HEK293 (cell line): ENCODE results near the gene IST1.

Experiments
- CTCF ChIA-PET: fragments of 350-600 bp; formaldehyde crosslinking; extraction: SDS; loops from one replicate; lab custom pipeline; 2021; ENCODE audit warnings: antibody characterized with exemption; lab: Yijun Ruan, JAX
- POLR2A ChIA-PET: fragments of 300-600 bp; formaldehyde crosslinking; extraction: SDS; loops from one replicate; lab custom pipeline; 2020; ENCODE audit warnings: antibody characterized with exemption, inconsistent platforms; lab: Yijun Ruan, JAX
- H3K27ac ChIP-seq: fragments of 200-500 bp; sonication (Bioruptor generic); 2 replicates; pipeline ENCODE4 v1.5.1; 2014; ENCODE audit warnings: low read depth, low read length, control low read depth, inconsistent platforms; ENCODE audit errors: extremely low read depth
- H3K36me3 ChIP-seq, 2 experiments: fragments of 200-500 bp in 1 of 2; sonication (Bioruptor generic) in 1 of 2; 1 replicate in 1 of 2; 2 replicates in 1 of 2; pipeline ENCODE4 v1.5.1; 2014 to 2017; ENCODE audit warnings: inconsistent platforms in 2 of 2, low read length in 2 of 2; ENCODE audit not compliant: control insufficient read depth in 2 of 2, insufficient read depth in 1 of 2
- H3K4me1 ChIP-seq: fragments of 200-500 bp; sonication (Bioruptor generic); 2 replicates; pipeline ENCODE4 v1.5.1; 2014; ENCODE audit warnings: mild to moderate bottlenecking, low read length, inconsistent platforms; ENCODE audit not compliant: control insufficient read depth, insufficient read depth
- H3K4me3 ChIP-seq: 2 replicates; pipeline ENCODE4 v1.5.1; 2011; ENCODE audit warnings: low read depth, mild to moderate bottlenecking, control low read depth, low read length, moderate library complexity
- H3K9me3 ChIP-seq: fragments of 200-500 bp; sonication (Bioruptor generic); 2 replicates; pipeline ENCODE4 v1.5.1; 2014; ENCODE audit warnings: low read depth, low read length, inconsistent platforms; ENCODE audit not compliant: control insufficient read depth, insufficient read depth
- AEBP2 ChIP-seq: fragments of 450-650 bp; formaldehyde crosslinking; IDR thresholded peaks from 2 replicates; pipeline ENCODE4 v1.5.1; 2016; ENCODE audit warnings: missing biosample characterization, missing genetic modification characterization, borderline replicate concordance
- BCL6B ChIP-seq: fragments of 450-650 bp; formaldehyde crosslinking; IDR thresholded peaks from 2 replicates; pipeline ENCODE4 v1.5.1; 2017; ENCODE audit warnings: missing biosample characterization, missing genetic modification characterization
- CTCF ChIP-seq: fragments of 450-650 bp; formaldehyde crosslinking; IDR thresholded peaks from 2 replicates; pipeline ENCODE4 v1.5.1; 2016; ENCODE audit warnings: missing biosample characterization, missing genetic modification characterization
- GLI2 ChIP-seq: fragments of 450-650 bp; formaldehyde crosslinking; IDR thresholded peaks from 2 replicates; pipeline ENCODE4; 2017; ENCODE audit warnings: missing biosample characterization, missing genetic modification characterization, low read depth, borderline replicate concordance
- GLIS2 ChIP-seq: fragments of 450-650 bp; formaldehyde crosslinking; IDR thresholded peaks from 2 replicates; pipeline ENCODE4 v1.5.1; 2016; ENCODE audit warnings: missing biosample characterization, missing genetic modification characterization
- MYNN ChIP-seq: fragments of 450-650 bp; formaldehyde crosslinking; IDR thresholded peaks from 2 replicates; pipeline ENCODE4 v1.5.1; 2016; ENCODE audit warnings: missing biosample characterization, missing genetic modification characterization, borderline replicate concordance
- MZF1 ChIP-seq: fragments of 450-650 bp; formaldehyde crosslinking; IDR thresholded peaks from 2 replicates; pipeline ENCODE4 v1.5.1; 2017; ENCODE audit warnings: missing biosample characterization, missing genetic modification characterization, borderline replicate concordance
- SETDB1 ChIP-seq: IDR thresholded peaks from one replicate; pipeline ENCODE4 v1.6.1; 2017; ENCODE audit warnings: mild to moderate bottlenecking, low read length, moderate library complexity, mixed read lengths; ENCODE audit not compliant: insufficient read length
- SP3 ChIP-seq: fragments of 450-650 bp; formaldehyde crosslinking; IDR thresholded peaks from 2 replicates; pipeline ENCODE4 v1.5.1; 2016; ENCODE audit warnings: missing biosample characterization, missing genetic modification characterization
- YY1 ChIP-seq: fragments of 450-650 bp; formaldehyde crosslinking; IDR thresholded peaks from 2 replicates; pipeline ENCODE4 v1.5.1; 2018; ENCODE audit warnings: missing biosample characterization, missing genetic modification characterization
- ZBTB26 ChIP-seq: fragments of 450-650 bp; formaldehyde crosslinking; optimal IDR thresholded peaks from 2 replicates; pipeline ENCODE3; 2016; ENCODE audit warnings: missing biosample characterization, mild to moderate bottlenecking, missing genetic modification characterization
- ZBTB44 ChIP-seq: fragments of 450-650 bp; IDR thresholded peaks from 2 replicates; pipeline ENCODE4 v1.5.1; 2018; ENCODE audit warnings: missing biosample characterization, mild to moderate bottlenecking, missing genetic modification characterization
- ZFP69B ChIP-seq: fragments of 450-650 bp; formaldehyde crosslinking; IDR thresholded peaks from 2 replicates; pipeline ENCODE4 v1.5.1; 2016; ENCODE audit warnings: missing biosample characterization, missing genetic modification characterization
- ZNF132 ChIP-seq: fragments of 450-650 bp; formaldehyde crosslinking; IDR thresholded peaks from 2 replicates; pipeline ENCODE4 v1.5.1; 2017; ENCODE audit warnings: missing biosample characterization, missing genetic modification characterization, borderline replicate concordance
- ZNF174 ChIP-seq: fragments of 450-650 bp; formaldehyde crosslinking; IDR thresholded peaks from 2 replicates; pipeline ENCODE4 v1.5.0; 2017; ENCODE audit warnings: missing biosample characterization, mild to moderate bottlenecking, missing genetic modification characterization
- ZNF391 ChIP-seq: fragments of 450-650 bp; formaldehyde crosslinking; IDR thresholded peaks from 2 replicates; pipeline ENCODE4 v1.5.1; 2016; ENCODE audit warnings: low read depth, missing biosample characterization, missing genetic modification characterization, borderline replicate concordance
- ZNF404 ChIP-seq: fragments of 450-650 bp; formaldehyde crosslinking; IDR thresholded peaks from 2 replicates; pipeline ENCODE4 v1.5.1; 2017; ENCODE audit warnings: missing biosample characterization, missing genetic modification characterization
- ZNF473 ChIP-seq: fragments of 450-650 bp; formaldehyde crosslinking; IDR thresholded peaks from 2 replicates; pipeline ENCODE4 v1.5.1; 2017; ENCODE audit warnings: missing biosample characterization, missing genetic modification characterization
- ZNF529 ChIP-seq: fragments of 450-650 bp; formaldehyde crosslinking; IDR thresholded peaks from 2 replicates; pipeline ENCODE4 v1.5.1; 2017; ENCODE audit warnings: missing genetic modification characterization, missing biosample characterization; ENCODE audit not compliant: insufficient replicate concordance
- ZNF621 ChIP-seq: fragments of 450-650 bp; formaldehyde crosslinking; IDR thresholded peaks from 2 replicates; pipeline ENCODE4 v1.5.1; 2017; ENCODE audit warnings: missing biosample characterization, missing genetic modification characterization
- ZNF670 ChIP-seq: fragments of 450-650 bp; formaldehyde crosslinking; IDR thresholded peaks from 2 replicates; pipeline ENCODE4 v1.5.1; 2016; ENCODE audit warnings: missing biosample characterization, missing genetic modification characterization, low read depth
- ZNF707 ChIP-seq: fragments of 450-650 bp; formaldehyde crosslinking; IDR thresholded peaks from 2 replicates; pipeline ENCODE4 v1.5.1; 2016; ENCODE audit warnings: missing biosample characterization, missing genetic modification characterization
- ZNF792 ChIP-seq: fragments of 450-650 bp; formaldehyde crosslinking; IDR thresholded peaks from 2 replicates; pipeline ENCODE4 v1.5.1; 2016; ENCODE audit warnings: missing biosample characterization, missing genetic modification characterization

The IST1 gene

GRCh38 chr16:71917900-71918299, 22.6 kb downstream of the IST1 start:
- CTCF ChIA-PET: interaction anchor here (0.5 to 2.1 kb wide), 3 partner anchors 11 to 44 kb away, joined by 3 to 5 read pairs (median 5); no protein-coding TSS in a partner anchor
- Histone ChIP-seq H3K27ac (no peak overlapping the region), H3K4me3 (no peak overlapping the region), H3K36me3 (peaks cover 23 to 78% of the 10 kb centered on the region in 2 experiments), H3K4me1 (no peaks in the 10 kb centered on the region), H3K9me3 (no peaks in the 10 kb centered on the region)
- POLR2A ChIA-PET: no interaction called here
- TF ChIP-seq ZFP69B (tag by site-specific recombination): no peak
- no peak for TF ChIP-seq ZNF132
- TF ChIP-seq ZNF529: no peak
- TF ChIP-seq SP3 (tag by site-specific recombination): no peak
- no peak for TF ChIP-seq ZNF707 (tag by site-specific recombination)

GRCh38 chr16:71919035-71919434, 23.7 kb downstream of the IST1 start:
- no peaks in the 10 kb centered on the region for H3K4me1 ChIP-seq
- POLR2A ChIA-PET: no interaction called here
- no peaks in the 10 kb centered on the region for H3K9me3 ChIP-seq
- TF ChIP-seq ZNF473 (tag by site-specific recombination) (no peak), AEBP2 (tag by site-specific recombination) (no peak), ZNF404 (tag by site-specific recombination) (no peak), BCL6B (tag by site-specific recombination) (no peak), ZNF391 (tag by site-specific recombination) (no peak), CTCF (tag by site-specific recombination) (no peak), GLI2 (tag by site-specific recombination) (no peak), ZBTB26 (tag by site-specific recombination) (no peak), MZF1 (no peak), ZNF621 (tag by site-specific recombination) (no peak), MYNN (tag by site-specific recombination) (no peak), SETDB1 (no peak), ZBTB44 (no peak), ZNF174 (tag by site-specific recombination) (no peak), GLIS2 (tag by site-specific recombination) (no peak), YY1 (no peak), ZNF792 (tag by site-specific recombination) (no peak), ZNF670 (tag by site-specific recombination) (no peak)
- no peak overlapping the region for H3K27ac ChIP-seq
- CTCF ChIA-PET: no interaction called here
- H3K4me3 ChIP-seq: no peak overlapping the region
- H3K36me3 ChIP-seq: peaks cover 27 to 89% of the 10 kb centered on the region in 2 experiments
